ENCODE data around the gene FKBP2. TPM values are rescaled to one million over a fixed set of nuclear protein-coding genes. Genes with fewer than 3 reads are reported as not detected.

FKBP2 gene
- total RNA-seq, 1 donor from 2014 or later: 41.5 TPM

DNA sequence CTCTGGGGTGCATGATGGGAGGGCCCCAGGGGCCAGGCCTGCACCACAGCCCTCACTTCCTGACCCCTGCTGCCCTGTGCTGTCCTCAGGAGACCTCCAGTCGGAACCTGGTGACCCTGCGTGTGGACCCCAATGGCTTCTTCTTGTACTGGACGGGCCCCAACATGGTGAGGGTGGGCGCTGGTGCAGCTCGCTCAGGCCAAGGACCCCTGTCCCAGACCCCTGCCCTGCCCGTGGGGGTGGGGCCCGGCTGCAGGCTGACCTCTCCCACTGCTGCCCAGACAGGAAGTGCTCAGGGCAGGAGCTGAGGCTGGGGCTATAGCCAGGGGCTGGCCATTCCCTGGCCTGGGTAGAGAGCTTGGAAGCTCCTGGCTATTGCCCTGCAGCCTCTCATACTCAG lies 13.4 kb downstream of the FKBP2 start:
- no peak for DNase-seq (ENCODE audit: low read depth)

DNA sequence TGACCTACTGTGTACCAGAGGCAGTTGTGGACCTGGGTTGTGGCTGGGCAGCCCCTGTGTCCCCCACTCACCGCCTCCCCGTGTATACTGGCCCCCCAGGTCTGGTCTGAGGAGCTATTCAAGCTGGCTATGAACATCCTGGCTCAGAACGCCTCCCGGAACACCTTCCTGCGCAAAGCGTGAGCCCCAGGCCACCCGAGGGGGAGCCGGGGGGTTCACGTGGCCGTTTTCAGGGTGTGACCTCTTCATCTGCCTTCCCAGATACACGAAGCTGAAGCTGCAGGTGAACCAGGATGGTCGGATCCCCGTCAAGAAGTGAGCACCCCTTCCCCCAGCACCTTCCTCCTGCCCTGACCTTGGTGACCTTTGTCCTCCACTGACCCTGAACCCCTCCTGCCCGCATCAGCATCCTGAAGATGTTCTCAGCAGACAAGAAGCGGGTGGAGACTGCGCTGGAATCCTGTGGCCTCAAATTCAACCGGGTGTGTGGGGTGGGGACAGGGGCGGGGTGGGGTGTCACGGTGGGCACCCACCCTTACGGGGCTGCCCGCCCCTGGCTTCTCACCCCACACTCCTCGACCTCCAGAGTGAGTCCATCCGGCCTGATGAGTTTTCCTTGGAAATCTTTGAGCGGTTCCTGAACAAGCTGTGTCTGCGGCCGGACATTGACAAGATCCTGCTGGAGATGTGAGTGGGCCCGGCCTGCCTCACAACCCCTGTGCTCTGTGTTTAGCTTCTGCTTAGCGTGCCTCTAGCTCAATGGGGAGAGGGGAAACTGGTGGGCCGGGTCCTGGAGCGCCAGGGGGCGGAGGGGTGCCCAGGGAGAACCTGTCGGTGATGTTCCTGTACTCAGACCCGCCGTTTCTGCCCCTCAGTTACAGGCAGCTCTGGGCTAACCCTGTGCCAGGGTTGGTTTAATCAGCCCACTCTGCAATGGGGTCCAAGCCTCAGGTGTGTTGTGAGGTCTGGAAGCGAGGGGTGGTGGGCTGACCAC lies 14.5 kb downstream of the FKBP2 start:
- H2AFZ ChIP-seq (ENCODE audit: low read depth, low read length): no peak overlapping the region
- no peak overlapping the region for H3K27ac Mint-ChIP-seq (ENCODE audit: unreplicated experiment)
- H3K36me3 Mint-ChIP-seq (ENCODE audit: low read depth, unreplicated experiment): peaks cover 24% of the 10 kb centered on the region
- DNase-seq (ENCODE audit: low read depth): no peak
- H3K4me1 Mint-ChIP-seq (ENCODE audit: low read depth, unreplicated experiment): peaks cover 5% of the 10 kb centered on the region
- H3K27ac ChIP-seq (ENCODE audit: low read depth, low read length): no peak overlapping the region
- FAIRE-seq: no peak
- no peaks in the 10 kb centered on the region for H3K27me3 ChIP-seq (ENCODE audit: insufficient read depth, low read length)
- H3K4me2 ChIP-seq (ENCODE audit: low read length): no peak overlapping the region
- peaks cover 41% of the 10 kb centered on the region for H4K20me1 ChIP-seq (ENCODE audit: insufficient read depth, low read length)
- peak overlapping the region; percentile 57 for H3K4me3 Mint-ChIP-seq (ENCODE audit: unreplicated experiment)
- peaks cover 18% of the 10 kb centered on the region for H3K4me1 ChIP-seq (ENCODE audit: insufficient read depth, low read length)
- peaks cover 2% of the 10 kb centered on the region for H3K9me3 Mint-ChIP-seq (ENCODE audit: unreplicated experiment)
- no peak overlapping the region for H3K9ac ChIP-seq (ENCODE audit: low read length)
- H3K36me3 ChIP-seq (ENCODE audit: insufficient read depth, low read length): peaks cover 17% of the 10 kb centered on the region
- TF ChIP-seq, protein P1, sequence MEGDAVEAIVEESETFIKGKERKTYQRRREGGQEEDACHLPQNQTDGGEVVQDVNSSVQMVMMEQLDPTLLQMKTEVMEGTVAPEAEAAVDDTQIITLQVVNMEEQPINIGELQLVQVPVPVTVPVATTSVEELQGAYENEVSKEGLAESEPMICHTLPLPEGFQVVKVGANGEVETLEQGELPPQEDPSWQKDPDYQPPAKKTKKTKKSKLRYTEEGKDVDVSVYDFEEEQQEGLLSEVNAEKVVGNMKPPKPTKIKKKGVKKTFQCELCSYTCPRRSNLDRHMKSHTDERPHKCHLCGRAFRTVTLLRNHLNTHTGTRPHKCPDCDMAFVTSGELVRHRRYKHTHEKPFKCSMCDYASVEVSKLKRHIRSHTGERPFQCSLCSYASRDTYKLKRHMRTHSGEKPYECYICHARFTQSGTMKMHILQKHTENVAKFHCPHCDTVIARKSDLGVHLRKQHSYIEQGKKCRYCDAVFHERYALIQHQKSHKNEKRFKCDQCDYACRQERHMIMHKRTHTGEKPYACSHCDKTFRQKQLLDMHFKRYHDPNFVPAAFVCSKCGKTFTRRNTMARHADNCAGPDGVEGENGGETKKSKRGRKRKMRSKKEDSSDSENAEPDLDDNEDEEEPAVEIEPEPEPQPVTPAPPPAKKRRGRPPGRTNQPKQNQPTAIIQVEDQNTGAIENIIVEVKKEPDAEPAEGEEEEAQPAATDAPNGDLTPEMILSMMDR (IDR thresholded peaks at IDR 0.05; ENCODE audit: insufficient read depth, low read depth, low read length): no peak
- TF ChIP-seq EZH2 (IDR thresholded peaks at IDR 0.05; ENCODE audit: insufficient read depth, low read length): no peak
- peaks cover 29% of the 10 kb centered on the region for H3K79me2 ChIP-seq (ENCODE audit: insufficient read depth, low read length)
- H3K27me3 Mint-ChIP-seq (ENCODE audit: low read depth, unreplicated experiment): no peaks in the 10 kb centered on the region
- H3K9me3 ChIP-seq (ENCODE audit: insufficient read depth, low read depth, low read length): no peaks in the 10 kb centered on the region
- H3K4me3 ChIP-seq (ENCODE audit: insufficient read depth, low read depth, low read length): no peak overlapping the region

More for the DNA sequence above, 13.4 kb downstream of the FKBP2 start:
- Histone ChIP-seq H2AFZ (ENCODE audit: low read depth, low read length) (no peak overlapping the region), H3K9ac (ENCODE audit: low read length) (no peak overlapping the region), H3K9me3 (ENCODE audit: insufficient read depth, low read depth, low read length) (no peaks in the 10 kb centered on the region), H3K79me2 (ENCODE audit: insufficient read depth, low read length) (peaks cover 29% of the 10 kb centered on the region), H3K36me3 (ENCODE audit: insufficient read depth, low read length) (peaks cover 13% of the 10 kb centered on the region), H4K20me1 (ENCODE audit: insufficient read depth, low read length) (peaks cover 31% of the 10 kb centered on the region), H3K4me3 (ENCODE audit: insufficient read depth, low read depth, low read length) (no peak overlapping the region), H3K4me1 (ENCODE audit: insufficient read depth, low read length) (peaks cover 18% of the 10 kb centered on the region), H3K4me2 (ENCODE audit: low read length) (no peak overlapping the region), H3K27ac (ENCODE audit: low read depth, low read length) (no peak overlapping the region), H3K27me3 (ENCODE audit: insufficient read depth, low read length) (no peaks in the 10 kb centered on the region)
- Mint-ChIP-seq H3K4me1 (ENCODE audit: low read depth, unreplicated experiment) (peaks cover 5% of the 10 kb centered on the region), H3K9me3 (ENCODE audit: unreplicated experiment) (no peaks in the 10 kb centered on the region), H3K27me3 (ENCODE audit: low read depth, unreplicated experiment) (no peaks in the 10 kb centered on the region), H3K27ac (ENCODE audit: unreplicated experiment) (no peak overlapping the region), H3K4me3 (ENCODE audit: unreplicated experiment) (no peak overlapping the region), H3K36me3 (ENCODE audit: low read depth, unreplicated experiment) (peaks cover 12% of the 10 kb centered on the region)
- no peak for FAIRE-seq
- TF ChIP-seq EZH2 (IDR thresholded peaks at IDR 0.05; ENCODE audit: insufficient read depth, low read length): no peak
- TF ChIP-seq, protein P1 (IDR thresholded peaks at IDR 0.05; ENCODE audit: insufficient read depth, low read depth, low read length): no peak

DNA sequence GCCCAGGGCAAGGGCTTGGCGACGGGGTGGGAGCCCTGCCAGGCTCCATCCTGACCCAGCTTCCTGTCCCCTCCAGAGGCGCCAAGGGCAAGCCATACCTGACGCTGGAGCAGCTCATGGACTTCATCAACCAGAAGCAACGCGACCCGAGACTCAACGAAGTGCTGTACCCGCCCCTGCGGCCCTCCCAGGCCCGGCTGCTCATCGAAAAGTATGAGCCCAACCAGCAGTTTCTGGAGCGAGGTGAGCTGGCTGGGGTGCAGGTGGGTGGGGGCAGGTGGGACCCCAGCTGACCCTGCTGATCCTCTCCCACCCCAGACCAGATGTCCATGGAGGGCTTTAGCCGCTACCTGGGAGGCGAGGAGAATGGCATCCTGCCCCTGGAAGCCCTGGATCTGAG lies 15.4 kb downstream of the FKBP2 start:
- no peaks in the 10 kb centered on the region for H3K27me3 ChIP-seq (ENCODE audit: insufficient read depth, low read length)
- H3K9me3 ChIP-seq (ENCODE audit: insufficient read depth, low read depth, low read length): no peaks in the 10 kb centered on the region
- H3K9ac ChIP-seq (ENCODE audit: low read length): no peak overlapping the region
- H3K4me2 ChIP-seq (ENCODE audit: low read length): no peak overlapping the region
- H3K27ac ChIP-seq (ENCODE audit: low read depth, low read length): no peak overlapping the region
- H3K4me3 ChIP-seq (ENCODE audit: insufficient read depth, low read depth, low read length): no peak overlapping the region
- H3K36me3 Mint-ChIP-seq (ENCODE audit: low read depth, unreplicated experiment): peaks cover 27% of the 10 kb centered on the region
- H3K4me1 ChIP-seq (ENCODE audit: insufficient read depth, low read length): peaks cover 13% of the 10 kb centered on the region
- no peak for FAIRE-seq
- H3K4me3 Mint-ChIP-seq (ENCODE audit: unreplicated experiment): no peak overlapping the region
- no peak for TF ChIP-seq EZH2 (IDR thresholded peaks at IDR 0.05; ENCODE audit: insufficient read depth, low read length)
- TF ChIP-seq, protein P1 (IDR thresholded peaks at IDR 0.05; ENCODE audit: insufficient read depth, low read depth, low read length): no peak
- peaks cover 41% of the 10 kb centered on the region for H4K20me1 ChIP-seq (ENCODE audit: insufficient read depth, low read length)
- no peak for DNase-seq (ENCODE audit: low read depth)
- peaks cover 5% of the 10 kb centered on the region for H3K4me1 Mint-ChIP-seq (ENCODE audit: low read depth, unreplicated experiment)
- H3K27ac Mint-ChIP-seq (ENCODE audit: unreplicated experiment): no peak overlapping the region
- H3K36me3 ChIP-seq (ENCODE audit: insufficient read depth, low read length): peaks cover 17% of the 10 kb centered on the region
- H3K9me3 Mint-ChIP-seq (ENCODE audit: unreplicated experiment): peaks cover 2% of the 10 kb centered on the region
- H3K79me2 ChIP-seq (ENCODE audit: insufficient read depth, low read length): peaks cover 29% of the 10 kb centered on the region
- no peaks in the 10 kb centered on the region for H3K27me3 Mint-ChIP-seq (ENCODE audit: low read depth, unreplicated experiment)
- no peak overlapping the region for H2AFZ ChIP-seq (ENCODE audit: low read depth, low read length)
